22Rv1 (cell line): ENCODE measurements around the gene CYP2S1.

Source experiments
- ZFX ChIP-seq: fragments of 450-650 bp; IDR thresholded peaks from 2 replicates; pipeline ENCODE4 v1.6.1; 2017; ENCODE audit warnings: antibody characterized with exemption, borderline replicate concordance
- TF ChIP-seq, protein P1 (sequence below): fragments of 450-650 bp; IDR thresholded peaks from 2 replicates; pipeline ENCODE4 v1.5.1; 2017; ENCODE audit warnings: mild to moderate bottlenecking

DNA sequence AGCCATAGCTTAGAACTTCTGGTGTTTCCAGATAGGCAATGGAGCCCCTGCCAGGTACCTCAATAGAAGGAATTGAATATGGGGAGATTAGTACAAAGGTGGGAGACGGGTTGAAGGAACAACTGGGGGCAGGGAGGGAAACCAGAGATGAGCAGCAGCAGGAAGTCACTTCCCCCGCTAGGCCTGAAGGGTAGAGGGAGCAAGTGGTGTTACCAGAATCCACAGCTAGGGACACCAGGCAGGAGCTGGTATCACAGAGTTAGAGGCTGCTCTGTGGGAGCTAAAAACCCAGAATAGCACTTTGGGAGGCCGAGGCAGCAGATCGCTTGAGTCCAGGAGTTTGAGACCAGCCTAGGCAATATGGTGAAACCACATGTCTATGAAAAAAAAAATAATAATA lies 55.9 kb downstream of the CYP2S1 start:
- TF ChIP-seq, protein P1, sequence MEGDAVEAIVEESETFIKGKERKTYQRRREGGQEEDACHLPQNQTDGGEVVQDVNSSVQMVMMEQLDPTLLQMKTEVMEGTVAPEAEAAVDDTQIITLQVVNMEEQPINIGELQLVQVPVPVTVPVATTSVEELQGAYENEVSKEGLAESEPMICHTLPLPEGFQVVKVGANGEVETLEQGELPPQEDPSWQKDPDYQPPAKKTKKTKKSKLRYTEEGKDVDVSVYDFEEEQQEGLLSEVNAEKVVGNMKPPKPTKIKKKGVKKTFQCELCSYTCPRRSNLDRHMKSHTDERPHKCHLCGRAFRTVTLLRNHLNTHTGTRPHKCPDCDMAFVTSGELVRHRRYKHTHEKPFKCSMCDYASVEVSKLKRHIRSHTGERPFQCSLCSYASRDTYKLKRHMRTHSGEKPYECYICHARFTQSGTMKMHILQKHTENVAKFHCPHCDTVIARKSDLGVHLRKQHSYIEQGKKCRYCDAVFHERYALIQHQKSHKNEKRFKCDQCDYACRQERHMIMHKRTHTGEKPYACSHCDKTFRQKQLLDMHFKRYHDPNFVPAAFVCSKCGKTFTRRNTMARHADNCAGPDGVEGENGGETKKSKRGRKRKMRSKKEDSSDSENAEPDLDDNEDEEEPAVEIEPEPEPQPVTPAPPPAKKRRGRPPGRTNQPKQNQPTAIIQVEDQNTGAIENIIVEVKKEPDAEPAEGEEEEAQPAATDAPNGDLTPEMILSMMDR, result no peak
- TF ChIP-seq ZFX, result no peak
